GM12891 (cell line): Measurements from ENCODE around the gene PPP2R5E.

ENCODE experiments used
- PAX5 ChIP-seq: IDR thresholded peaks from 2 replicates; pipeline ENCODE4 v1.6.1; 2011; ENCODE audit warnings: low read length, moderate library complexity, mild to moderate bottlenecking; ENCODE audit not compliant: insufficient read depth, severe bottlenecking
- POLR2A ChIP-seq: IDR thresholded peaks from 2 replicates; pipeline ENCODE4 v1.6.1; 2011; ENCODE audit warnings: low read depth, low read length, control low read depth
- POLR2AphosphoS5 ChIP-seq: IDR thresholded peaks from 2 replicates; pipeline ENCODE4 v1.6.1; 2011; ENCODE audit warnings: low read depth, low read length, control low read depth
- POU2F2 ChIP-seq: IDR thresholded peaks from 2 replicates; pipeline ENCODE4 v1.6.1; 2011; ENCODE audit warnings: low read depth, mild to moderate bottlenecking, control low read depth, low read length, moderate library complexity
- SPI1 ChIP-seq: IDR thresholded peaks from 2 replicates; pipeline ENCODE4 v1.6.1; 2011; ENCODE audit warnings: low read depth, low read length, control low read depth
- TAF1 ChIP-seq: IDR thresholded peaks from 2 replicates; pipeline ENCODE4 v1.6.1; 2011; ENCODE audit warnings: low read depth, low read length, control low read depth

DNA sequence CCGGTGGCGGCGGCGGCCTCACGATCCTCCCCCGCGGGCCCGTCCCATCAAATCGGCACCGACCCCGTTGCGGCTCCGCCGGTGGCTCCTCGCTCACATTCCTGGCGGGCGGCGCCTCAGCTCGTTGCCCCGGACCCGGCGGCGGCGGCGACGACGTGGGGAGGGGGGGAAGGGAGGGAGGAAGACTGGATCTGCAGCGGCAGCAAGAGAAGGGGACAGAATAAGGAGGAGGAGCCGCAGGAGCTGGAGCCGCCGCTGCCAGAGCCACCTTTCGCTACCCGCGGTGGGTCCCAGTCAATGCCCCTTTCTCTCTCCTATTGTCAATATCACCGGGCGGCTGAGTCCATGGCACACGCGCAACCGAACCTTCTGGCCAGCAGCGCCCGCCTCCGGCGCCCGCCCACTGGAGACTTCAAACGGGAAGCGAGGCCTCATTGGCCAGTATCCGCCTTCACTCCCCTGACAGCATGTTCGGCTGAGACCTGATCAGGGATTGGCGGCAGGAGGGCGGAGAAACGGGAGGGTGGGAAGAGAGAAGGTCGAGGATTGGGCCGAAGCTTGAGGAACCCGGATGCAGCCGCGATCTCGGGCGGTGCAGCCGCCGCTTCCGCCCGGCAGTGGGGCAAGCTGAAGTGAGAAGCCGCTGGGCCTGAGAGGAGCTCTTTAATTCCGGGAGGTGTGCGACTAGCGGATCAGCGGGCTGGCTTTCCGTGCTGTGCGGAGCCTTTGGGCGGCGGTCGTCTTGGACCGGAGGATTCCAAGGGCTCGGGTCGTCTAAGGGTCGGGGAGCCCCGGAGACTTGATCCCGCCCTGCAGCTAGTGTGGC is at the start of gene PPP2R5E:
- TF ChIP-seq POLR2AphosphoS5 (peak; percentile 93), TAF1 (peak; percentile 80), POLR2A (peak; percentile 94), POU2F2 (peak; percentile 79), SPI1 (0 out of 2 replicates have a peak, but pooled peaks have one; percentile 8), PAX5 (no peak)
